ENCODE results near the gene ENKD1.
"Not testable (repeated sequence)": the region's sequence is repeated elsewhere in the genome, so short reads cannot be mapped to it uniquely, and the experiment has no call there.

The ENKD1 gene

DNA sequence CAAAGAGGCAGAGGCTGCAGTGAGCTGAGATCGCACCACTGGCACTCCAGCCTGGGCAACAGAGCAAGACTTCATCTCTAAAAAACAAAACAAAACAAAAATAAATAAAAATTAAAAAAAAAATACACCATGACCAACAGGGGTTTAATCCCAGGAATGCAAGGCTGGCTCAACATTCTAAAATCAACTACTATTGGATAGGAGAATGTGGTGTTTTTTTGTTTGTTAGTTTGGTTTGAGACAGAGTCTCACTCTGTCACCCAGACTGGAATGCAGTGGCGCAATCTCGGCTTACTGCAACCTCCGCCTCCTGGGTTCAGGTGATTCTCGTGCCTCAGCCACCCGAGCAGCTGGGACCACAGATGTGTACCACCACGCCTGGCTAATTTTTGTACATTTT, 32.7 kb upstream of the ENKD1 start:
- in situ Hi-C loops (cut with HindIII; ENCODE audit: low sequenced_read_pairs): no loop called here
- TF ChIP-seq, protein P1, sequence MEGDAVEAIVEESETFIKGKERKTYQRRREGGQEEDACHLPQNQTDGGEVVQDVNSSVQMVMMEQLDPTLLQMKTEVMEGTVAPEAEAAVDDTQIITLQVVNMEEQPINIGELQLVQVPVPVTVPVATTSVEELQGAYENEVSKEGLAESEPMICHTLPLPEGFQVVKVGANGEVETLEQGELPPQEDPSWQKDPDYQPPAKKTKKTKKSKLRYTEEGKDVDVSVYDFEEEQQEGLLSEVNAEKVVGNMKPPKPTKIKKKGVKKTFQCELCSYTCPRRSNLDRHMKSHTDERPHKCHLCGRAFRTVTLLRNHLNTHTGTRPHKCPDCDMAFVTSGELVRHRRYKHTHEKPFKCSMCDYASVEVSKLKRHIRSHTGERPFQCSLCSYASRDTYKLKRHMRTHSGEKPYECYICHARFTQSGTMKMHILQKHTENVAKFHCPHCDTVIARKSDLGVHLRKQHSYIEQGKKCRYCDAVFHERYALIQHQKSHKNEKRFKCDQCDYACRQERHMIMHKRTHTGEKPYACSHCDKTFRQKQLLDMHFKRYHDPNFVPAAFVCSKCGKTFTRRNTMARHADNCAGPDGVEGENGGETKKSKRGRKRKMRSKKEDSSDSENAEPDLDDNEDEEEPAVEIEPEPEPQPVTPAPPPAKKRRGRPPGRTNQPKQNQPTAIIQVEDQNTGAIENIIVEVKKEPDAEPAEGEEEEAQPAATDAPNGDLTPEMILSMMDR (IDR thresholded peaks at IDR 0.05; ENCODE audit: low read depth, low read length, missing control alignments): no peak
- H3K4me3 ChIP-seq (ENCODE audit: low read depth, low read length): no peak overlapping the region
- no peak for DNase-seq (ENCODE audit: low read depth)

DNA sequence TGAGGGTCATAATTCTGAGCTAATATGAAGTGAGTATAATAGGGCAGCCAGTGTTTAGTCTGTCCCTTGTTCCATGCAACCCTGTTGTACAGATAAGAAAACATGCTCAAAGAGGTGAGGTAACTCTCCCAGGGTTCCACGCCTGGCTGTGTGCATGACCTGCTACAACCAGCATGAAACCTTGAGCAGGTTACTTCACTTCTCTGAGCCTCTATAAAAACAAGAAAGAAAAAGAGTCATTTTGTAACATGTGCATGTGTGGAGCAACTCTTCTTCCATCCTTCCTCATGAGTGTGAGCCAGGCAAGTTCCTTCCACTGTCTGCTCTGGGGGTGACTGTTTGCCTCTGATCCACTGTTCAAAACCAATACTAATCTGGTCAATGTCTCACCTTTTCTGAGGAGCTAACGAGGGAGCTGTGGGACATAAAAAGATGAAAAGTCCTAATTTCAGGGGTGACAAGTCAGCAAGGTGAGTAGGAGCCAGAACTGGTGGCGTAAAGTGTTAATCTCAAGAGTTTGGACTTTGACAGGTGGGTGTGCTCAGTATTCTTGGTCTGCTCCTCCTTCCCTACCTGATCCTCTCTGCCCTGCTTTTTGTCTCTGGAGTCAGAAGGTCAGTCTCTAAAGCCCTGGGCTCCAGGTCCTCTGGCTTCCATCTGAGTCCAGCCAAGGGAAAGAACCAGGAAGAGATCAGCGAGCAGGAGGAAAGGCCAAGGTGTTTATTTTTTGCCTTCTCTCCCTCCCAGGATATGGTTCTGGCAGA, 31.1 kb upstream of the ENKD1 start:
- TF ChIP-seq, protein P1 (IDR thresholded peaks at IDR 0.05; ENCODE audit: low read depth, low read length, missing control alignments): no peak
- H3K4me3 ChIP-seq (ENCODE audit: low read depth, low read length): no peak overlapping the region
- DNase-seq (ENCODE audit: low read depth): no peak
- in situ Hi-C loops (cut with HindIII; ENCODE audit: low sequenced_read_pairs): no loop called here

DNA sequence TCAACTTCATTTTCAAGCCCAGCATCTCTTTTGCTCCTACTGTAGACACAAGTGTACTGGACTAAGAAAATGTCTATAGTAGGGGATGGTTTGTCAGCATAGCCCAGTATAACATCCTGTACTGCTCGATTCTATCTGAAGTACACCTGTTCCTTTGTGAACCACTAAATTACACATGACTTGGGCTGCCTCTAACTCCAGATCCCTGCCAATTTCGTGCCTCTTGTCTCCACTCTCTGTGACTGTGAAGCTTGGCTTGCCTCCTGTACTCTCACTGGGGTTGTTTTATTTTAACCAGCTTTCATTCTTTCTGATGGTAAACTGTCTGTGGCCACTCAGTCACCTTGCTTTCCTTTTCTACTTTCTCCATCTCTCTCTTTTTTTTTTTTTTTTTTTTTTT, 28.1 kb upstream of the ENKD1 start:
- H3K4me3 ChIP-seq (ENCODE audit: low read depth, low read length): no peak overlapping the region
- in situ Hi-C loops (cut with HindIII; ENCODE audit: low sequenced_read_pairs): no loop called here
- TF ChIP-seq, protein P1 (IDR thresholded peaks at IDR 0.05; ENCODE audit: low read depth, low read length, missing control alignments): no peak
- DNase-seq (ENCODE audit: low read depth): no peak

DNA sequence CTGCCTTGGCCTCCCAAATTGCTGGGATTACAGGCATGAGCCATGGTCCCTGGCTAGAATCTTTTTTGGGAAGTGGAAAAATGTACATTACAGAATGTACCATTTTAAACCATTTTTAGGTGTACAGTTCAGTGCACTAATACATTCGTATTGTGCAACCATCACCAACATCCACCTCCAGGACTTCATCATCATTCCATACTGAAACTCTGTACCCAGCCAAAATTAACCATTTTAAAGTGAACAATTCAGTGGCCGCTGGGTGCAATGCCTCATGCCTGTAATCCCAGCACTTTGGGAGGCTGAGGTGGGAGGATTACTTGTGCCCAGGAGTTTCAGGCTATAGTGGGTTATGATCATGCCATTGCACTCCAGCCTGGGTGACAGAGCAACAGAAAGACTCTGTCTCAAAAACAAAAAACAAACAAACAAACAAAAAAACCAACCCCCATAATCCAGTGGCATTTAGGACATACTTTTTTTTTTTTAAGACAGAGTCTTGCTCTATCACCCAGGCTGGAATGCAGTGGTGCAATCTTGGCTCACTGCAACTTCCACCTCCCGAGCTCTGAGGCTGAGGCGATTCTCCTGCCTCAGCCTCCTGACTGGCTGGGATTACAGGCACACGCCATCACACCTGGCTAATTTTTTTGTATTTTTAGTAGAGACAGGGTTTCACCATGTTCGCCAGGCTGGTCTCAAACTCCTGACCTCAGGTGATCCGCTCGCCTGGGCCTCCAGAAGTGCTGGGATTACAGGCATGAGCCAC, 27.2 kb upstream of the ENKD1 start:
- H3K4me3 ChIP-seq (ENCODE audit: low read depth, low read length); in situ Hi-C loops (cut with HindIII; ENCODE audit: low sequenced_read_pairs); DNase-seq (ENCODE audit: low read depth): not testable (repeated sequence)

DNA sequence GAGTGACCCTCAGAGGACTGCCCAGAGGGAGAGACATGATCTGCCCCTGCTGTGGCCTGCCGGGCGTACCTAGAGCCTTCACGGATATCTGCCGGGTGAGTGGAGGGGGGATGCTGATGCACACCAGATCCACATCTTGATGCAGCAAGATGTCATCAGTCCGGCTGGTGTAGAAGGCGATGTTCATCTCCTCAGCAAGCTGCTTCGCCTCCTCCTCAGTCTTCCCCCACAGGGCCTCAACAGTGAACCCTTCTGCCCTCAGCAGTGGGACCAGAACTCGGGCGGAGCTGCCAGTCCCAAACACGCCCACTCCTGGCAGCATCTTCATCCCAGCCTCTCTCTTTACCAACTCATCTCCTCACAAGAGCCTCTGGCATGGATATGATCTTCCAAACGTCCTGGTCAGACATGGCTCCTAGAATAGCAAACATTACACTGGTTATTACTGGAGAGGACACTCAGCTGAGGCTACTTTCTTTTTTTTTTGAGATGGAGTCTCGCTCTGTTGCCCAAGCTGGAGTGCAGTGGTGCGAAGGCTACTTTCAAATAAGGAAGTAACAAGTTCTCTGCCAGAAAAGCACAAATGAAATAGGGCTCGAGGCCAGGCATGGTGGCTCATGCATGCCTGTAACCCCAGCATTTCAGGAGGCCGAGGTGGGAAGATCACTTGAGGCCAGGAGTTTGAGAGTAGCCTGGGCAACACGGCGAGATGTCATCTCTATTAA, 19.0 kb upstream of the ENKD1 start:
- TF ChIP-seq, protein P1 (IDR thresholded peaks at IDR 0.05; ENCODE audit: low read depth, low read length, missing control alignments): no peak
- in situ Hi-C loops (cut with HindIII; ENCODE audit: low sequenced_read_pairs): no loop called here
- H3K4me3 ChIP-seq (ENCODE audit: low read depth, low read length): no peak overlapping the region
- no peak for DNase-seq (ENCODE audit: low read depth)

DNA sequence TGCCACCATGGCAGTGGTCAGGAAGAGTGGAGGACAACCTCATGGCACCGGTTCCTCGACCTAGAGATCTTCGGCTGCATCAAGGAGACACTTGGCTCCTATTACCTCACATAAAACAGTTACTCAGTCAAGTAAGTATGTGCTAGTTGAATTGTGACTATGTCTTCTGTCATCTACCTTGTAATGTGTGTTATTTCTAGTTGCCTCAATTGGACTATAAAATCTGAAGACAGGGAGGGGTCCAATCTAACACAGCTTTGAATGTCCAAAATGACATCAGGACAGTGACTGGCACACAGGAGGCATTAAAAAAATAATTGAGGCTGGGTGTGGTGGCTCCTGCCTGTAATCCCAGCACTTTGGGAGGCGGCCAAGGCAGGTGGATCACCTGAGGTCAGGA, 17.2 kb upstream of the ENKD1 start:
- in situ Hi-C loops (cut with HindIII; ENCODE audit: low sequenced_read_pairs): no loop called here
- H3K4me3 ChIP-seq (ENCODE audit: low read depth, low read length): no peak overlapping the region
- no peak for DNase-seq (ENCODE audit: low read depth)
- TF ChIP-seq, protein P1 (IDR thresholded peaks at IDR 0.05; ENCODE audit: low read depth, low read length, missing control alignments): no peak
